ENCODE data around the gene C1orf21.

The C1orf21 gene

DNA sequence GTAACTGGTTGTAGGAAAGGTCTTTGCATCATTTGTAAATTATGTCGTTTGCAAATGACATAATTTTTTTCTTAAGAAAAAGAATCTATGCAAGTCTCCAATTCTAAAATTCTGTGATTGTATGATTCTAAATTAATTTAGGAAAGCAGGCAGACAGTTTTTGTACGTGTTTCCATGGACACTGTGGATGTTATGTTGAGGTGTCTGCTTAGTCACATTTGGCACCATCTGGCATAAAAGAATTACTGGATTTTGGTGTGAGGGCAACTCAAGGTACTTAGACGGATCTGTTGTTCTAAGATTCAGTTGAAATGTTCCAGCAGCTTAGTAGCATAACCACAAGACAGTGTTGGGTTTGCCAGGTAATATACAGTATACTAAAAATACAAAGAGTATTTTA lies 42.5 kb downstream of the C1orf21 start:
- Histone ChIP-seq H3F3A (ENCODE audit: low read depth) (no peaks in the 10 kb centered on the region), H3K9ac (ENCODE audit: low read depth, low read length, poor library complexity, severe bottlenecking) (no peak overlapping the region), H3K4me1 (ENCODE audit: insufficient read depth, low read length, poor library complexity, severe bottlenecking) (peaks cover 7% of the 10 kb centered on the region), H3K9me3 (ENCODE audit: insufficient read depth, low read depth, low read length) (no peaks in the 10 kb centered on the region), H3K36me3 (ENCODE audit: insufficient read depth, low read length) (no peaks in the 10 kb centered on the region), H3K79me2 (ENCODE audit: insufficient read depth, low read length) (0 out of 2 replicates have a peak, but pooled peaks cover 4% of the 10 kb centered on the region), H3K4me2 (ENCODE audit: low read depth, low read length, poor library complexity, severe bottlenecking) (no peak overlapping the region), H3K27me3 (ENCODE audit: insufficient read depth, low read length, poor library complexity, severe bottlenecking) (no peaks in the 10 kb centered on the region), H2AFZ (ENCODE audit: low read length) (no peak overlapping the region), H4K20me1 (ENCODE audit: insufficient read depth, low read length, poor library complexity, severe bottlenecking) (no peaks in the 10 kb centered on the region), H3K4me3 (ENCODE audit: low read length, poor library complexity, severe bottlenecking) (no peak overlapping the region), H3K9me2 (replicated peaks; ENCODE audit: low read depth, low read length) (no peaks in the 10 kb centered on the region)
- TF ChIP-seq, protein P1, sequence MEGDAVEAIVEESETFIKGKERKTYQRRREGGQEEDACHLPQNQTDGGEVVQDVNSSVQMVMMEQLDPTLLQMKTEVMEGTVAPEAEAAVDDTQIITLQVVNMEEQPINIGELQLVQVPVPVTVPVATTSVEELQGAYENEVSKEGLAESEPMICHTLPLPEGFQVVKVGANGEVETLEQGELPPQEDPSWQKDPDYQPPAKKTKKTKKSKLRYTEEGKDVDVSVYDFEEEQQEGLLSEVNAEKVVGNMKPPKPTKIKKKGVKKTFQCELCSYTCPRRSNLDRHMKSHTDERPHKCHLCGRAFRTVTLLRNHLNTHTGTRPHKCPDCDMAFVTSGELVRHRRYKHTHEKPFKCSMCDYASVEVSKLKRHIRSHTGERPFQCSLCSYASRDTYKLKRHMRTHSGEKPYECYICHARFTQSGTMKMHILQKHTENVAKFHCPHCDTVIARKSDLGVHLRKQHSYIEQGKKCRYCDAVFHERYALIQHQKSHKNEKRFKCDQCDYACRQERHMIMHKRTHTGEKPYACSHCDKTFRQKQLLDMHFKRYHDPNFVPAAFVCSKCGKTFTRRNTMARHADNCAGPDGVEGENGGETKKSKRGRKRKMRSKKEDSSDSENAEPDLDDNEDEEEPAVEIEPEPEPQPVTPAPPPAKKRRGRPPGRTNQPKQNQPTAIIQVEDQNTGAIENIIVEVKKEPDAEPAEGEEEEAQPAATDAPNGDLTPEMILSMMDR (conservative IDR thresholded peaks at IDR 0.05; ENCODE audit: low read length) = no peak
- no peak for TF ChIP-seq EZH2phosphoT487 (IDR thresholded peaks at IDR 0.05; ENCODE audit: borderline replicate concordance)

DNA sequence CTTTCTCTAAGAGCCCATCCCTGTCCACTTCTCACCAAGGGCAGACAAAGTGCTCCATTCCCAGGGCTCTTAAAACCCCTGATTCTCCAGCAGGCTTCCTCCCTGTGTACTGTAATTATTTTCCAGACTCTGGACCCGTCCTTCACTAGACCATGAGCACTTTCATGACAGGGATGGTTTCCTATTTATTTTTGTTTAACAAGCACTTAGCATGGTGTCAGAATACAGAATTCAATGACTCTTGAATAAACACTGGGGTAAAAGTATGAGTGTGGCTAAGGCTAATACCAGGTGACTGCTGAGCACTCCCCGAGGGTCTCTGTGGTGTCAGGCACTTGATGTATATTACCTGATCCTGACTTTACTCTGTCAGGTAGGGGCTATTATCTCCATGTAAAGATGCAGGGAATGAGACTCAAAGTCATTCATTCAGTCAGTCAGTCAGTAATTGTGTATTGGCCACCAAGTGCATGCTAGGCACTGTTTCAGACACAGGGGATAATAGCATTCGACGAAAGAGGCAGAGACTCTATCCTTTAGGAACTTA lies 47.2 kb downstream of the C1orf21 start:
- H3K4me2 ChIP-seq (ENCODE audit: low read depth, low read length, poor library complexity, severe bottlenecking) = no peak overlapping the region
- no peak overlapping the region for H3K9ac ChIP-seq (ENCODE audit: low read depth, low read length, poor library complexity, severe bottlenecking)
- H2AFZ ChIP-seq (ENCODE audit: low read length) = no peak overlapping the region
- H3K4me1 ChIP-seq (ENCODE audit: insufficient read depth, low read length, poor library complexity, severe bottlenecking) = no peaks in the 10 kb centered on the region
- H3K9me3 ChIP-seq (ENCODE audit: insufficient read depth, low read depth, low read length) = no peaks in the 10 kb centered on the region
- no peaks in the 10 kb centered on the region for H3F3A ChIP-seq (ENCODE audit: low read depth)
- H3K36me3 ChIP-seq (ENCODE audit: insufficient read depth, low read length) = no peaks in the 10 kb centered on the region
- H3K79me2 ChIP-seq (ENCODE audit: insufficient read depth, low read length) = no peaks in the 10 kb centered on the region
- no peaks in the 10 kb centered on the region for H4K20me1 ChIP-seq (ENCODE audit: insufficient read depth, low read length, poor library complexity, severe bottlenecking)
- H3K4me3 ChIP-seq (ENCODE audit: low read length, poor library complexity, severe bottlenecking) = no peak overlapping the region
- TF ChIP-seq, protein P1 (conservative IDR thresholded peaks at IDR 0.05; ENCODE audit: low read length) = no peak
- TF ChIP-seq EZH2phosphoT487 (IDR thresholded peaks at IDR 0.05; ENCODE audit: borderline replicate concordance) = no peak
- H3K27me3 ChIP-seq (ENCODE audit: insufficient read depth, low read length, poor library complexity, severe bottlenecking) = no peaks in the 10 kb centered on the region
- no peaks in the 10 kb centered on the region for H3K9me2 ChIP-seq (replicated peaks; ENCODE audit: low read depth, low read length)

DNA sequence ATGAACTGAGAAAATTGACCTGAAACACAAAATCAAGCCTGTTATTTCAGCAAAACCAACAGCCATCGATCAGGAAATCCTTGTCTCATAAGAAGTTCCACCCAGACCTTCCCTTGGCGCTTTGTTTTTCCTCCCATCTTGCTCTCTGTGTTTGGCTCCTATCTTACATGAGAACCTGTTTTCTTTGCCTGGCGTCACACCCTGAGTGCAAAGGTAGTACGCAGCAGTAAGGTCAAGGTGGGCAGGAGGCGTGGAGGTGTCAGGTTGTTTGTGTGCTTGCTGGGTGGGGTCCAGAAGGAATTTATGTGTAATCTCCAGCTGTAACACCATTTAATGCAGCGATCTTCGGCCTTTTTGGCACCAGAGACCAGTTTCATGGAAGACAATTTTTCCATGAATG lies 50.5 kb downstream of the C1orf21 start:
- Histone ChIP-seq H4K20me1 (ENCODE audit: insufficient read depth, low read length, poor library complexity, severe bottlenecking) (no peaks in the 10 kb centered on the region), H3K4me1 (ENCODE audit: insufficient read depth, low read length, poor library complexity, severe bottlenecking) (no peaks in the 10 kb centered on the region), H3K79me2 (ENCODE audit: insufficient read depth, low read length) (no peaks in the 10 kb centered on the region), H3K4me3 (ENCODE audit: low read length, poor library complexity, severe bottlenecking) (no peak overlapping the region), H3K9me2 (replicated peaks; ENCODE audit: low read depth, low read length) (no peaks in the 10 kb centered on the region), H3K36me3 (ENCODE audit: insufficient read depth, low read length) (no peaks in the 10 kb centered on the region), H3K9ac (ENCODE audit: low read depth, low read length, poor library complexity, severe bottlenecking) (no peak overlapping the region), H3F3A (ENCODE audit: low read depth) (no peaks in the 10 kb centered on the region), H3K27me3 (ENCODE audit: insufficient read depth, low read length, poor library complexity, severe bottlenecking) (no peaks in the 10 kb centered on the region), H3K9me3 (ENCODE audit: insufficient read depth, low read depth, low read length) (no peaks in the 10 kb centered on the region), H3K4me2 (ENCODE audit: low read depth, low read length, poor library complexity, severe bottlenecking) (no peak overlapping the region), H2AFZ (ENCODE audit: low read length) (no peak overlapping the region)
- TF ChIP-seq, protein P1 (conservative IDR thresholded peaks at IDR 0.05; ENCODE audit: low read length) = no peak
